Measurements from ENCODE around the gene MRPL51.

MRPL51 gene

GRCh38 chr12:6444704-6445688, 48.1 kb downstream of the MRPL51 start, which contains the start of gene CD27:
Gene CD27 (plus strand): TSS chr12:6444955. CDS start chr12:6445096, 141 bp downstream.
- no peak for TF ChIP-seq CTCF (IDR thresholded peaks at IDR 0.05; ENCODE audit: low read length, missing control alignments)
- no peak within 1 kb of the TSS for H3K4me3 ChIP-seq (replicated peaks; ENCODE audit: low read depth, low read length)
- DNase-seq (ENCODE audit: low read depth) = no peak

DNA sequence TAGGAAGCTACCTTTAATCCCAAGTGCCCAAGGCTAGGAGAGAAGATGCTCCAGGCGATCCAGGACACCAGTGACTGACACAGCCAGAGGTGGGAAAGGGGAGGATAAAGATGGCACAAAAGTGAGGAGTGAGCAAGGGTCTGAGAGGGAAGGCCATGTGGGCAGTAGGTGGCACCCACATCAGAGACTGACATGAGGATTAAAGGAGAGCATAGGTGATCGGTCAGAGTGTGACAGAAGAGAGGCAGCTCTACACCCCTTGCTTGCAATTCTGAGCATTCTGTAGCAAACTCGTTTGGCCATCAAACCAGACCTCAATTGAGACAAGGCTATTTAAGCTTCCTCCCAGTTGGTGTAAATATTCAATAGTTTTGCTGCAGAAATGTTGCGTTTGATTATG, 49.0 kb downstream of the MRPL51 start:
- TF ChIP-seq CTCF (IDR thresholded peaks at IDR 0.05; ENCODE audit: low read length, missing control alignments) = no peak
- no peak for DNase-seq (ENCODE audit: low read depth)
- no peak overlapping the region for H3K4me3 ChIP-seq (replicated peaks; ENCODE audit: low read depth, low read length)

- no peak overlapping the region for H3K4me3 ChIP-seq (replicated peaks; ENCODE audit: low read depth, low read length)
- no peak for TF ChIP-seq CTCF (IDR thresholded peaks at IDR 0.05; ENCODE audit: low read length, missing control alignments)
- DNase-seq (ENCODE audit: low read depth) = no peak
Observed at GRCh38 chr12:6443361-6443983, 49.6 kb downstream of the MRPL51 start.

- no peak for TF ChIP-seq CTCF (IDR thresholded peaks at IDR 0.05; ENCODE audit: low read length, missing control alignments)
- DNase-seq (ENCODE audit: low read depth) = no peak
- no peak overlapping the region for H3K4me3 ChIP-seq (replicated peaks; ENCODE audit: low read depth, low read length)
Observed at GRCh38 chr12:6442836-6443235, 50.2 kb downstream of the MRPL51 start.

All from fibroblast of pulmonary artery (primary cell).